HCT116 (cell line): ENCODE results near the gene KRTAP2-2. TPM values are rescaled to one million over a fixed set of nuclear protein-coding genes. Genes with fewer than 3 reads are reported as not detected.
A peak's percentile ranks its signal among the peaks of the same experiment; 100 is the strongest.

Experiments
- ATAC-seq: fragments of 200-7000 bp; cut with Tn5 transposase; 2 replicates; pipeline ENCODE4 v1.9.1; 2020; ENCODE audit warnings: mild to moderate bottlenecking, moderate library complexity
- BruUV-seq: library from RNA; stranded (reverse); fragments of 400-500 nt; replicated peaks from 2 replicates; lab custom pipeline; 2021; lab: Mats Ljungman, UMichigan
- CTCF ChIA-PET: fragments of 300-600 bp; sonication (Branson Sonifier 250); formaldehyde crosslinking; loops from one replicate; lab custom pipeline; 2021; ENCODE audit warnings: antibody characterized with exemption; lab: Charles Lee
- POLR2A ChIA-PET: fragments of 300-600, 350-600 bp; sonication (Branson Sonifier 250); formaldehyde crosslinking; loops from one replicate; lab custom pipeline; 2021; ENCODE audit warnings: antibody characterized with exemption; lab: Charles Lee
- RAD21 ChIA-PET, 2 experiments: fragments of 300-600 bp; sonication (Branson Sonifier 250); formaldehyde crosslinking; loops; one replicate each; lab custom pipeline; 2023; ENCODE audit warnings: low total read pairs in 2 of 2; ENCODE audit not compliant: uncharacterized antibody in 2 of 2, unreplicated experiment in 2 of 2, low non-redundant PET in 1 of 2; lab: Charles Lee
- DNase-seq: peaks from one replicate; pipeline ENCODE4 v3.0.0-alpha.2; 2010; ENCODE audit warnings: low read depth, low spot score
- H2AFZ ChIP-seq: fragments of 200-600 bp; shearing (Covaris generic), sonication (generic); 2 replicates; pipeline ENCODE4 v1.6.1; 2017; ENCODE audit warnings: low read depth, mixed run types, mixed read lengths, antibody characterized with exemption, low read length; ENCODE audit not compliant: poor library complexity, severe bottlenecking
- H3K27ac ChIP-seq: 2 replicates; pipeline ENCODE4 v1.5.1; 2012; ENCODE audit warnings: low read depth, low read length
- H3K27me3 ChIP-seq: fragments of 200-600 bp; sonication (generic); 2 replicates; pipeline ENCODE4 v1.6.1; 2016; ENCODE audit warnings: mixed run types, low read length, mixed read lengths; ENCODE audit not compliant: insufficient read depth
- H3K36me3 ChIP-seq, 2 experiments: fragments of 200-500 bp in 1 of 2; fragments of 200-600 bp in 1 of 2; sonication (Bioruptor generic) in 1 of 2; sonication (generic) in 1 of 2; 2 replicates each; pipeline versions ENCODE4 v1.5.1 to v1.6.1; 2014 to 2016; ENCODE audit warnings: low read length in 2 of 2, inconsistent platforms in 1 of 2, mixed read lengths in 1 of 2, mixed run types in 1 of 2; ENCODE audit not compliant: insufficient read depth in 2 of 2, control insufficient read depth in 1 of 2
- H3K4me1 ChIP-seq, 2 experiments: fragments of 200-600 bp in 1 of 2; sonication (generic) in 1 of 2; 2 replicates each; pipeline versions ENCODE4 v1.5.1 to v1.6.1; 2012 to 2017; ENCODE audit warnings: low read length in 2 of 2, inconsistent platforms in 1 of 2, mild to moderate bottlenecking in 1 of 2, mixed read lengths in 1 of 2, mixed run types in 1 of 2, moderate library complexity in 1 of 2; ENCODE audit not compliant: insufficient read depth in 2 of 2, control insufficient read depth in 1 of 2
- H3K4me2 ChIP-seq: fragments of 200-600 bp; sonication (generic); 2 replicates; pipeline ENCODE4 v1.6.1; 2017; ENCODE audit warnings: mixed run types, low read length, mixed read lengths
- H3K4me3 ChIP-seq, 2 experiments: fragments of 200-600 bp in 1 of 2; sonication (generic) in 1 of 2; replicated peaks in 1 of 2; 2 replicates each; pipeline ENCODE4 v1.5.1; 2011 to 2016; ENCODE audit warnings: low read length in 2 of 2, control low read depth in 1 of 2, low read depth in 1 of 2, mild to moderate bottlenecking in 1 of 2, mixed read lengths in 1 of 2, mixed run types in 1 of 2
- H3K79me2 ChIP-seq: fragments of 200-600 bp; sonication (generic); 2 replicates; pipeline ENCODE4 v1.6.1; 2017; ENCODE audit warnings: mild to moderate bottlenecking, mixed run types, low read length, moderate library complexity, mixed read lengths; ENCODE audit not compliant: insufficient read depth
- H3K9ac ChIP-seq: fragments of 200-600 bp; sonication (generic); 2 replicates; pipeline ENCODE4 v1.6.1; 2016; ENCODE audit warnings: low read length, mixed read lengths
- H3K9me2 ChIP-seq: fragments of 200-600 bp; sonication (generic), shearing (Covaris generic); 2 replicates; pipeline ENCODE4 v1.6.1; 2017; ENCODE audit warnings: mixed run types, mild to moderate bottlenecking, moderate library complexity; ENCODE audit not compliant: insufficient read depth
- H3K9me3 ChIP-seq, 2 experiments: fragments of 200-500 bp in 1 of 2; fragments of 200-600 bp in 1 of 2; sonication (Bioruptor generic) in 1 of 2; sonication (generic) in 1 of 2; 2 replicates each; pipeline ENCODE4 v1.6.1; 2014 to 2017; ENCODE audit warnings: low read length in 2 of 2, mixed read lengths in 2 of 2, inconsistent platforms in 1 of 2, low read depth in 1 of 2, mild to moderate bottlenecking in 1 of 2, mixed run types in 1 of 2, moderate library complexity in 1 of 2; ENCODE audit not compliant: control insufficient read depth in 1 of 2, insufficient read depth in 1 of 2
- H4K20me1 ChIP-seq: fragments of 200-600 bp; sonication (generic), shearing (Covaris generic); 2 replicates; pipeline ENCODE4 v1.6.1; 2017; ENCODE audit warnings: mixed run types, mild to moderate bottlenecking, moderate library complexity; ENCODE audit not compliant: insufficient read depth
- ATF3 ChIP-seq: IDR thresholded peaks from 2 replicates; pipeline ENCODE4 v1.6.1; 2012
- CBX3 ChIP-seq: IDR thresholded peaks from 2 replicates; pipeline ENCODE4 v1.6.1; 2012; ENCODE audit warnings: low read depth
- CEBPB ChIP-seq: IDR thresholded peaks from 2 replicates; pipeline ENCODE4 v1.6.1; 2012; ENCODE audit warnings: low read depth
- EGR1 ChIP-seq: IDR thresholded peaks from 2 replicates; pipeline ENCODE4 v1.6.1; 2012; ENCODE audit warnings: low read depth
- EZH2 ChIP-seq: fragments of 200-600 bp; sonication (generic); IDR thresholded peaks from 2 replicates; pipeline ENCODE4 v1.6.1; 2017; ENCODE audit warnings: antibody characterized with exemption, mixed run types
- FOSL1 ChIP-seq: IDR thresholded peaks from 2 replicates; pipeline ENCODE4 v1.6.1; 2012; ENCODE audit warnings: low read depth
- JUND ChIP-seq: IDR thresholded peaks from 2 replicates; pipeline ENCODE4 v1.6.1; 2012
- MAX ChIP-seq: IDR thresholded peaks from 2 replicates; pipeline ENCODE4 v1.6.1; 2012
- POLR2A ChIP-seq: IDR thresholded peaks from 2 replicates; pipeline ENCODE4 v1.7.0; 2011; ENCODE audit warnings: borderline replicate concordance; ENCODE audit not compliant: insufficient read depth, insufficient read length; ENCODE audit errors: extremely low read depth
- POLR2AphosphoS5 ChIP-seq: IDR thresholded peaks from 2 replicates; pipeline ENCODE4 v1.6.1; 2011; ENCODE audit warnings: mild to moderate bottlenecking, low read depth, low read length, moderate library complexity
- RAD21 ChIP-seq: IDR thresholded peaks from 2 replicates; pipeline ENCODE4 v1.6.1; 2012; ENCODE audit warnings: low read depth, mild to moderate bottlenecking
- REST ChIP-seq: IDR thresholded peaks from 2 replicates; pipeline ENCODE4 v1.6.1; 2012; ENCODE audit warnings: low read depth
- SIN3A ChIP-seq: IDR thresholded peaks from 2 replicates; pipeline ENCODE4 v1.6.1; 2012; ENCODE audit warnings: low read depth
- SP1 ChIP-seq: IDR thresholded peaks from 2 replicates; pipeline ENCODE4 v1.6.1; 2012; ENCODE audit warnings: low read depth
- SRF ChIP-seq: IDR thresholded peaks from 2 replicates; pipeline ENCODE4 v1.6.1; 2012; ENCODE audit warnings: low read depth
- TCF7L2 ChIP-seq: IDR thresholded peaks from 2 replicates; pipeline ENCODE4 v1.7.0; 2011; ENCODE audit warnings: borderline replicate concordance, inconsistent platforms; ENCODE audit not compliant: insufficient read depth, insufficient read length; ENCODE audit errors: extremely low read depth
- YY1 ChIP-seq: IDR thresholded peaks from 2 replicates; pipeline ENCODE4 v1.6.1; 2011; ENCODE audit warnings: low read length, low read depth, moderate library complexity, mild to moderate bottlenecking; ENCODE audit not compliant: insufficient replicate concordance; ENCODE audit errors: extremely low read depth
- ZBTB33 ChIP-seq: IDR thresholded peaks from 2 replicates; pipeline ENCODE4 v1.6.1; 2011; ENCODE audit warnings: mild to moderate bottlenecking, low read length, moderate library complexity; ENCODE audit not compliant: insufficient replicate concordance; ENCODE audit errors: extremely low read depth
- ZFX ChIP-seq: fragments of 450-650 bp; IDR thresholded peaks from 2 replicates; pipeline ENCODE4 v1.6.1; 2017
- ZNF274 ChIP-seq: fragments of 200-500 bp; sonication (Bioruptor generic); IDR thresholded peaks from 2 replicates; pipeline ENCODE4 v1.6.1; 2014; ENCODE audit warnings: mild to moderate bottlenecking, low read depth, low read length, inconsistent platforms
- intact Hi-C: fragments of 100-400 bp; cut with micrococcal nuclease; formaldehyde crosslinking; loops from 2 replicates; pipeline ENCODE4 v1.10.0; 2022
- total RNA-seq: library from RNA; stranded (reverse); gene quantifications from one replicate; pipeline ENCODE4 v1.2.1, GENCODE V29; 2021; ENCODE audit not compliant: unreplicated experiment

KRTAP2-2 gene
- total RNA-seq, 1 experiment from 2014 or later = 1.2 TPM

GRCh38 chr17:41065829-41066624, 11.0 kb upstream of the KRTAP2-2 start, which contains the start of gene KRTAP2-4:
KRTAP2-4 (minus strand) TSS chr17:41065879; CDS start chr17:41065845, 34 bp downstream.
- no TSS peak for BruUV-seq
- no peak within 1 kb of the TSS for H3K4me3 ChIP-seq
- intact Hi-C loops = no loop called here
- peak; percentile 78 for DNase-seq
- H3K9ac ChIP-seq = 0 out of 2 replicates have a peak within 1 kb of the TSS, but pooled peaks have one; percentile 2
- no peak within 1 kb of the TSS for H2AFZ ChIP-seq
- peaks cover 0 to 30% of the 10 kb centered on the region in 2 experiments; a peak in 2 of 4 replicates for H3K36me3 ChIP-seq
- no peaks in the 10 kb centered on the region for H3K27me3 ChIP-seq
- ChIA-PET CTCF (no interaction called here), RAD21 (no interaction called here), POLR2A (no interaction called here)
- peaks cover 25 to 72% of the 10 kb centered on the region in 2 experiments for H3K4me1 ChIP-seq
- H3K79me2 ChIP-seq = no peaks in the 10 kb centered on the region
- H3K9me3 ChIP-seq = no peaks in the 10 kb centered on the region; a peak in 1 of 4 replicates
- peak within 1 kb of the TSS; percentile 37 for H3K27ac ChIP-seq
- no peaks in the 10 kb centered on the region for H4K20me1 ChIP-seq
- no peaks in the 10 kb centered on the region for H3K9me2 ChIP-seq
- peak; percentile 79 for ATAC-seq
- peak within 1 kb of the TSS; percentile 12; the same call in 1 of the 2 replicates for H3K4me2 ChIP-seq
- TF ChIP-seq YY1 (no peak), POLR2AphosphoS5 (peak; percentile 40), ZFX (no peak), POLR2A (no peak), CBX3 (peak; percentile 98), SIN3A (peak; percentile 38; the same call in 1 of the 2 replicates), ATF3 (peak; percentile 97), REST (no peak), EGR1 (no peak), RAD21 (peak; percentile 28; the same call in 1 of the 2 replicates), CEBPB (peak; percentile 97), SRF (peak; percentile 48; the same call in 1 of the 2 replicates), SP1 (peak; percentile 93), FOSL1 (peak; percentile 87), JUND (peak; percentile 87), EZH2 (no peak), ZBTB33 (no peak), MAX (peak; percentile 98), TCF7L2 (no peak), ZNF274 (no peak)
